H1 (cell line): ENCODE results near the gene EML5. TPM values are rescaled to one million over a fixed set of nuclear protein-coding genes. Genes with fewer than 3 reads are reported as not detected.

ENCODE experiments used
- CTCF ChIA-PET: fragments of 300-600 bp; sonication (Branson Sonifier 250); formaldehyde crosslinking; loops from one replicate; lab custom pipeline; 2021; ENCODE audit not compliant: partially characterized antibody; lab: Charles Lee
- POLR2A ChIA-PET: fragments of 300-600 bp; sonication (Branson Sonifier 250); formaldehyde crosslinking; loops from one replicate; lab custom pipeline; 2021; ENCODE audit warnings: inconsistent platforms; ENCODE audit not compliant: partially characterized antibody; lab: Charles Lee
- DNase-seq, 2 experiments: peaks; one replicate each; pipeline versions ENCODE4 v3.0.0 to v3.0.0-alpha.2; 2010 to 2022; ENCODE audit warnings: low spot score in 2 of 2, low read depth in 1 of 2, mixed read lengths in 1 of 2
- FAIRE-seq: peaks from 2 replicates; lab custom pipeline; 2011; peaks lifted over from hg19 to GRCh38; lab: Jason Lieb, UNC
- H2AFZ ChIP-seq: 2 replicates; pipeline ENCODE4 v1.8.1; 2012; ENCODE audit warnings: low read length, inconsistent platforms
- H2AK5ac ChIP-seq: 2 replicates; pipeline ENCODE4 v1.6.1; 2013; ENCODE audit warnings: low read depth, low read length
- H2BK120ac ChIP-seq: replicated peaks from 2 replicates; pipeline ENCODE3; 2013; ENCODE audit warnings: low read depth, low read length, inconsistent platforms
- H2BK12ac ChIP-seq: 2 replicates; pipeline ENCODE4 v1.6.1; 2013; ENCODE audit warnings: low read depth, low read length
- H2BK15ac ChIP-seq: 2 replicates; pipeline ENCODE4 v1.6.1; 2013; ENCODE audit warnings: low read length
- H2BK20ac ChIP-seq: 2 replicates; pipeline ENCODE4 v1.6.1; 2013; ENCODE audit warnings: low read length
- H2BK5ac ChIP-seq: 2 replicates; pipeline ENCODE4 v1.6.1; 2013; ENCODE audit warnings: low read depth, low read length
- H3K14ac ChIP-seq: 2 replicates; pipeline ENCODE4 v1.6.1; 2013; ENCODE audit warnings: inconsistent platforms; ENCODE audit not compliant: insufficient read length
- H3K18ac ChIP-seq: 2 replicates; pipeline ENCODE4 v1.6.1; 2013; ENCODE audit warnings: low read length; ENCODE audit errors: extremely low read depth
- H3K23ac ChIP-seq: 2 replicates; pipeline ENCODE4 v1.6.1; 2013; ENCODE audit warnings: inconsistent platforms; ENCODE audit not compliant: insufficient read length
- H3K23me2 ChIP-seq: 2 replicates; pipeline ENCODE4 v1.6.1; 2013; ENCODE audit warnings: low read depth, low read length
- H3K27ac ChIP-seq: 2 replicates; pipeline ENCODE4 v1.6.1; 2011; ENCODE audit warnings: low read depth, low read length, inconsistent platforms
- H3K27me3 ChIP-seq, 4 experiments: replicated peaks in 1 of 4; 1 replicate in 1 of 4; 2 replicates in 3 of 4; pipeline versions ENCODE4 v1.6.1 to v1.8.1; 2011 to 2013; ENCODE audit warnings: low read length in 3 of 4, mild to moderate bottlenecking in 3 of 4, inconsistent platforms in 2 of 4, mixed read lengths in 2 of 4, moderate library complexity in 1 of 4; ENCODE audit not compliant: control insufficient read depth in 3 of 4, insufficient read depth in 3 of 4; ENCODE audit errors: extremely low read depth in 1 of 4
- H3K36me3 ChIP-seq, 4 experiments: 2 replicates each; pipeline versions ENCODE4 v1.6.1 to v1.8.1; 2011 to 2013; ENCODE audit warnings: mild to moderate bottlenecking in 4 of 4, low read length in 3 of 4, moderate library complexity in 2 of 4, control low read depth in 1 of 4, inconsistent platforms in 1 of 4; ENCODE audit not compliant: insufficient read depth in 4 of 4, control insufficient read depth in 2 of 4
- H3K4ac ChIP-seq: replicated peaks from 2 replicates; pipeline ENCODE3; 2013; ENCODE audit warnings: low read length, low read depth, mixed read lengths, inconsistent platforms; ENCODE audit not compliant: insufficient read length
- H3K4me1 ChIP-seq, 4 experiments: replicated peaks in 1 of 4; 1 replicate in 1 of 4; 2 replicates in 3 of 4; pipeline versions ENCODE4 v1.6.1 to v1.8.1; 2011 to 2013; ENCODE audit warnings: low read length in 3 of 4, inconsistent platforms in 2 of 4, mixed read lengths in 1 of 4; ENCODE audit not compliant: insufficient read depth in 4 of 4, control insufficient read depth in 3 of 4
- H3K4me2 ChIP-seq, 2 experiments: 2 replicates each; pipeline versions ENCODE4 v1.6.1 to v1.8.1; 2011 to 2013; ENCODE audit warnings: low read depth in 2 of 2, low read length in 2 of 2, control low read depth in 1 of 2, inconsistent platforms in 1 of 2, mild to moderate bottlenecking in 1 of 2; ENCODE audit not compliant: insufficient read depth in 1 of 2
- H3K4me3 ChIP-seq, 4 experiments: fragments of 200-600, 300-600 bp in 1 of 4; sonication (generic), shearing (Covaris generic), sonication (Bioruptor Twin) in 1 of 4; 2 replicates each; pipeline versions ENCODE4 v1.5.1 to v1.8.1; 2011 to 2016; ENCODE audit warnings: low read length in 4 of 4, low read depth in 3 of 4, control low read depth in 2 of 4, inconsistent platforms in 2 of 4, mild to moderate bottlenecking in 2 of 4, mixed read lengths in 1 of 4, moderate library complexity in 1 of 4; ENCODE audit not compliant: insufficient read depth in 2 of 4; ENCODE audit errors: extremely low read depth in 1 of 4
- H3K56ac ChIP-seq: replicated peaks from 2 replicates; pipeline ENCODE3; 2013; ENCODE audit warnings: low read depth, mild to moderate bottlenecking, mixed read lengths, low read length, inconsistent platforms; ENCODE audit not compliant: insufficient read length
- H3K79me1 ChIP-seq: 2 replicates; pipeline ENCODE4 v1.6.1; 2013; ENCODE audit warnings: low read depth, low read length, control low read depth
- H3K79me2 ChIP-seq, 2 experiments: 2 replicates each; pipeline versions ENCODE4 v1.6.1 to v1.8.1; 2012 to 2013; ENCODE audit warnings: low read length in 2 of 2, mild to moderate bottlenecking in 2 of 2, inconsistent platforms in 1 of 2; ENCODE audit not compliant: insufficient read depth in 2 of 2, control insufficient read depth in 1 of 2
- H3K9ac ChIP-seq, 4 experiments: replicated peaks in 1 of 4; 1 replicate in 1 of 4; 2 replicates in 3 of 4; pipeline versions ENCODE4 v1.6.1 to v1.8.1; 2011 to 2013; ENCODE audit warnings: low read depth in 3 of 4, low read length in 3 of 4, control low read depth in 2 of 4, mild to moderate bottlenecking in 2 of 4, moderate library complexity in 2 of 4, inconsistent platforms in 1 of 4; ENCODE audit errors: extremely low read depth in 1 of 4
- H3K9me3 ChIP-seq, 2 experiments: 2 replicates each; pipeline versions ENCODE4 v1.6.1 to v1.8.1; 2012 to 2013; ENCODE audit warnings: mild to moderate bottlenecking in 2 of 2, moderate library complexity in 2 of 2, control low read depth in 1 of 2, inconsistent platforms in 1 of 2, low read depth in 1 of 2, low read length in 1 of 2, mixed read lengths in 1 of 2; ENCODE audit not compliant: insufficient read depth in 2 of 2
- H4K20me1 ChIP-seq, 2 experiments: replicated peaks in 1 of 2; 2 replicates each; pipeline versions ENCODE3 to v1.8.1; 2011 to 2013; ENCODE audit warnings: inconsistent platforms in 2 of 2, low read length in 2 of 2, mild to moderate bottlenecking in 1 of 2; ENCODE audit not compliant: insufficient read depth in 2 of 2, control insufficient read depth in 1 of 2
- H4K5ac ChIP-seq: 2 replicates; pipeline ENCODE4 v1.6.1; 2013; ENCODE audit warnings: low read length, low read depth, mixed read lengths, inconsistent platforms; ENCODE audit not compliant: insufficient read length
- H4K8ac ChIP-seq: 2 replicates; pipeline ENCODE4 v1.8.0; 2013; ENCODE audit warnings: mild to moderate bottlenecking, moderate library complexity, low read length, inconsistent platforms; ENCODE audit not compliant: insufficient read depth; ENCODE audit errors: extremely low read depth
- H4K91ac ChIP-seq: replicated peaks from 2 replicates; pipeline ENCODE3; 2013; ENCODE audit warnings: low read length, mixed read lengths, inconsistent platforms; ENCODE audit not compliant: insufficient read length
- BACH1 ChIP-seq: IDR thresholded peaks from 2 replicates; pipeline ENCODE4 v1.6.1; 2012; ENCODE audit warnings: low read length, improper control_type of control experiment
- FOSL1 ChIP-seq: IDR thresholded peaks from 2 replicates; pipeline ENCODE4 v1.6.1; 2011; ENCODE audit warnings: mild to moderate bottlenecking, low read depth, low read length, moderate library complexity; ENCODE audit not compliant: insufficient read depth
- JUN ChIP-seq: IDR thresholded peaks from 2 replicates; pipeline ENCODE4 v1.6.1; 2011; ENCODE audit warnings: low read depth, mild to moderate bottlenecking, improper control_type of control experiment, low read length
- MAFK ChIP-seq: IDR thresholded peaks from 2 replicates; pipeline ENCODE4 v1.6.1; 2012; ENCODE audit warnings: low read depth, mild to moderate bottlenecking, improper control_type of control experiment, low read length
- MAX ChIP-seq: IDR thresholded peaks from 2 replicates; pipeline ENCODE4 v1.6.1; 2012; ENCODE audit warnings: inconsistent platforms
- POLR2AphosphoS5 ChIP-seq: IDR thresholded peaks from 2 replicates; pipeline ENCODE4 v1.6.1; 2011; ENCODE audit warnings: low read depth, low read length
- RFX5 ChIP-seq: IDR thresholded peaks from 2 replicates; pipeline ENCODE4 v1.6.1; 2011; ENCODE audit warnings: low read depth, low read length, improper control_type of control experiment, borderline replicate concordance
- SP2 ChIP-seq: IDR thresholded peaks from 2 replicates; pipeline ENCODE4 v1.6.1; 2012; ENCODE audit warnings: mild to moderate bottlenecking, low read length, inconsistent platforms
- TEAD4 ChIP-seq: IDR thresholded peaks from 2 replicates; pipeline ENCODE4 v1.6.1; 2012; ENCODE audit warnings: low read depth, low read length, inconsistent platforms, mixed read lengths
- WGBS, 2 experiments: shearing (Covaris generic) in 1 of 2; methylation state at CpG; one replicate each; pipeline versions ENCODE4 v1.1.6 to v1.1.7; 2013 to 2015; ENCODE audit warnings: low lambda C conversion rate in 2 of 2, mixed read lengths in 2 of 2, inconsistent platforms in 1 of 2, low coverage in 1 of 2, missing lambda C conversion rate in 1 of 2; ENCODE audit not compliant: insufficient replicate concordance in 2 of 2, insufficient coverage in 1 of 2, insufficient read length in 1 of 2; ENCODE audit errors: extremely low coverage in 1 of 2, missing lambda C conversion rate in 1 of 2; 5-methylcytosine and 5-hydroxymethylcytosine counted together
- polyA plus RNA-seq, 7 experiments: library from polyadenylated mRNA; depleted of rRNA in 3 of 7; stranded (reverse) in 5 of 7; unstranded in 2 of 7; fragments of >200 nt in 5 of 7; fragments of 200-250 nt in 2 of 7; gene quantifications; 1 replicate in 5 of 7; 2 replicates in 1 of 7; 4 replicates in 1 of 7; pipeline versions ENCODE4 v1.2.1 to v1.2.3, GENCODE V29; 2011 to 2013; ENCODE audit warnings: missing spikeins in 2 of 7, mixed read lengths in 2 of 7
- total RNA-seq: library from RNA; stranded (reverse); fragmentation: NEBNext Ultra II Directional; extraction: Animal tissue kit (Norgen Biotek cat#: 25700); gene quantifications from 2 replicates; pipeline ENCODE4 v1.2.1, GENCODE V29; 2021

Gene EML5
- total and polyA plus RNA-seq, 2 of the 8 experiments (the other 6 are each of a cell fraction or from before 2014, with no cell fraction given): 0.39 to 0.88 TPM

- Histone ChIP-seq H3K23ac (no peak overlapping the region), H3K27ac (no peak overlapping the region), H2BK15ac (no peak overlapping the region), H3K4me2 (no peak overlapping the region), H2BK20ac (no peak overlapping the region), H3K79me2 (no peaks in the 10 kb centered on the region), H3K56ac (no peak overlapping the region), H4K20me1 (no peaks in the 10 kb centered on the region), H4K5ac (no peak overlapping the region), H3K9ac (peak overlapping the region in 1 of 4 experiments; percentile 34; a peak in 1 of 7 replicates), H3K36me3 (no peaks in the 10 kb centered on the region), H3K9me3 (no peaks in the 10 kb centered on the region), H3K79me1 (no peaks in the 10 kb centered on the region), H2AK5ac (no peak overlapping the region), H3K18ac (no peak overlapping the region), H3K4me3 (no peak overlapping the region), H3K23me2 (no peaks in the 10 kb centered on the region), H2BK120ac (no peak overlapping the region), H4K91ac (no peak overlapping the region), H3K4ac (no peak overlapping the region), H3K4me1 (no peaks in the 10 kb centered on the region), H3K27me3 (no peaks in the 10 kb centered on the region), H2AFZ (no peak overlapping the region), H2BK12ac (no peak overlapping the region), H3K14ac (no peak overlapping the region), H2BK5ac (no peak overlapping the region), H4K8ac (no peak overlapping the region)
- TF ChIP-seq SP2 (no peak), MAFK (no peak), MAX (no peak), POLR2AphosphoS5 (no peak), TEAD4 (no peak), BACH1 (no peak), RFX5 (no peak), FOSL1 (no peak), JUN (no peak)
- CTCF ChIA-PET: interaction anchor here (0.6 kb wide), 1 partner anchor 171 kb away, joined by 4 read pairs; no protein-coding TSS in a partner anchor
- DNase-seq: no peak
- POLR2A ChIA-PET: interaction anchor here (0.6 to 1.1 kb wide), 2 partner anchors 12 to 14 kb away, joined by 3 read pairs; no protein-coding TSS in a partner anchor
- no peak for FAIRE-seq
- WGBS, 2 experiments: 93% methylated on average over 3 of the region's 3 CpGs; no CpG with 5 or more reads in 1 of the 2 experiments
These were observed 96.9 kb downstream of the EML5 start for GRCh38 chr14:88695870-88696269.
